Measurements from ENCODE around the gene ANKRD55. TPM values are rescaled to one million over a fixed set of nuclear protein-coding genes. Genes with fewer than 3 reads are reported as not detected.

ANKRD55 gene
- total and polyA plus RNA-seq, 9 of the 15 experiments (the other 6 are each of a cell fraction or from before 2014, with no cell fraction given), result 3.4 to 10.6 (median 6.5) TPM

GRCh38 chr5:56277573-56277972, 44.4 kb upstream of the ANKRD55 start (continued):
- TF ChIP-seq MGA (IDR thresholded peaks at IDR 0.05) (no peak), FOXA1 (IDR thresholded peaks at IDR 0.05; ENCODE audit: borderline replicate concordance) (no peak), SMAD2 (IDR thresholded peaks at IDR 0.05; ENCODE audit: low read depth, low read length) (no peak), SPI1 (IDR thresholded peaks at IDR 0.05; ENCODE audit: borderline replicate concordance, low read depth, low read length) (no peak), TAF9B (IDR thresholded peaks at IDR 0.05; ENCODE audit: partially characterized antibody) (no peak), ELK1 (CRISPR knock-in tag; IDR thresholded peaks at IDR 0.05) (no peak), SMAD3 (CRISPR knock-in tag; conservative IDR thresholded peaks at IDR 0.05) (no peak), ELF1 (tag; IDR thresholded peaks at IDR 0.05) (no peak), CREB3 (tag; conservative IDR thresholded peaks at IDR 0.05; ENCODE audit: low read depth) (no peak), SRSF7 (optimal IDR thresholded peaks at IDR 0.05; ENCODE audit: low read depth, low read length) (no peak), SIX5 (IDR thresholded peaks at IDR 0.05; ENCODE audit: borderline replicate concordance in 1 of 2, insufficient read depth in 1 of 2, low read depth in 1 of 2, low read length in 2 of 2) (no peak)

Measured in K562 (cell line).